OCI-LY3 (cell line): ENCODE measurements around the gene BBS12.

Source experiments
- H2AFZ ChIP-seq: fragments of 200-600, 300-600 bp; shearing (Covaris generic); 2 replicates; pipeline ENCODE4 v1.6.0; 2014; ENCODE audit warnings: antibody characterized with exemption, low read depth, low read length
- H3K27ac ChIP-seq: fragments of 200-600, 300-600 bp; sonication (generic); 2 replicates; pipeline ENCODE4 v1.5.1; 2014; ENCODE audit warnings: mild to moderate bottlenecking, low read length, moderate library complexity, mixed read lengths
- H3K27me3 ChIP-seq: fragments of 200-600, 300-600 bp; sonication (generic); 2 replicates; pipeline ENCODE4 v1.6.1; 2014; ENCODE audit warnings: low read depth, low read length, mixed read lengths
- H3K36me3 ChIP-seq: fragments of 200-600, 300-600 bp; sonication (generic); replicated peaks from 2 replicates; pipeline ENCODE3; 2014; ENCODE audit warnings: low read depth, low read length, mixed read lengths
- H3K4me1 ChIP-seq: fragments of 300-600, 200-600 bp; sonication (generic); 2 replicates; pipeline ENCODE4 v1.6.1; 2014; ENCODE audit warnings: low read length, mixed read lengths
- H3K4me2 ChIP-seq: fragments of 200-600, 300-600 bp; sonication (generic); 2 replicates; pipeline ENCODE4 v1.6.1; 2014; ENCODE audit warnings: low read length, mixed read lengths
- H3K4me3 ChIP-seq: fragments of 300-600, 200-600 bp; sonication (generic); 2 replicates; pipeline ENCODE4 v1.5.1; 2014; ENCODE audit warnings: antibody characterized with exemption, mild to moderate bottlenecking, low read length, moderate library complexity
- H3K79me2 ChIP-seq: fragments of 300-600, 200-600 bp; shearing (Covaris generic); 2 replicates; pipeline ENCODE4 v1.6.1; 2014; ENCODE audit warnings: mild to moderate bottlenecking, low read length, mixed read lengths
- H3K9ac ChIP-seq: fragments of 300-600, 200-600 bp; shearing (Covaris generic); 2 replicates; pipeline ENCODE4 v1.6.0; 2014; ENCODE audit warnings: mild to moderate bottlenecking, low read length, moderate library complexity
- H3K9me3 ChIP-seq: fragments of 200-600, 300-600 bp; shearing (Covaris generic); 2 replicates; pipeline ENCODE4 v1.6.1; 2014; ENCODE audit warnings: low read length, mixed read lengths; ENCODE audit not compliant: insufficient read depth
- H4K20me1 ChIP-seq: fragments of 200-600, 300-600 bp; sonication (generic); 2 replicates; pipeline ENCODE4 v1.6.1; 2016; ENCODE audit warnings: low read length, mixed read lengths; ENCODE audit not compliant: insufficient read depth
- EZH2phosphoT487 ChIP-seq: fragments of 200-600 bp; shearing (Covaris generic); IDR thresholded peaks from 2 replicates; pipeline ENCODE4 v1.6.1; 2018; ENCODE audit warnings: antibody characterized with exemption, mixed run types, low read depth
- TF ChIP-seq, protein P1 (sequence below): fragments of 200-600, 300-600 bp; sonication (generic); IDR thresholded peaks from 2 replicates; pipeline ENCODE4 v1.5.1; 2014; ENCODE audit warnings: antibody characterized with exemption, low read length, low read depth

Gene BBS12

DNA sequence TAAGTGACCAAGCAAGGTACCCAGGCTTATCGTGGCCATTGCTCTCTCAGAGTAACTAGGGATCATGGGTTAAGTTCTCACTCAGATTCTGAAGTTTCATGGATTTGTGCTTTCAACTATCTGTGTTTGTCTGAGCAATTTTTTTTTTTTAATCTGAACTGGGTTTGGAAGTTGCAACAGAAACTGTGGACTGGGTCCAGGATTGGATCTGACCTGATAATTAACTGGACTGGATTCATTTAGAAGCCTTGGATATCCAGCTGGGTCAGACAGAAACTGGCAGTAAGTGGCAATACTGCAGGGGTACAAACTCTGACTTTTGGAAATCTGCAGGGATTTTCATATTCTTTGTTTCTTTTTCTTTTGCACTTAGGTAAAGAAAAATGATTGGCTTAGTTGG is 55.4 kb downstream of the BBS12 start:
- TF ChIP-seq, protein P1, sequence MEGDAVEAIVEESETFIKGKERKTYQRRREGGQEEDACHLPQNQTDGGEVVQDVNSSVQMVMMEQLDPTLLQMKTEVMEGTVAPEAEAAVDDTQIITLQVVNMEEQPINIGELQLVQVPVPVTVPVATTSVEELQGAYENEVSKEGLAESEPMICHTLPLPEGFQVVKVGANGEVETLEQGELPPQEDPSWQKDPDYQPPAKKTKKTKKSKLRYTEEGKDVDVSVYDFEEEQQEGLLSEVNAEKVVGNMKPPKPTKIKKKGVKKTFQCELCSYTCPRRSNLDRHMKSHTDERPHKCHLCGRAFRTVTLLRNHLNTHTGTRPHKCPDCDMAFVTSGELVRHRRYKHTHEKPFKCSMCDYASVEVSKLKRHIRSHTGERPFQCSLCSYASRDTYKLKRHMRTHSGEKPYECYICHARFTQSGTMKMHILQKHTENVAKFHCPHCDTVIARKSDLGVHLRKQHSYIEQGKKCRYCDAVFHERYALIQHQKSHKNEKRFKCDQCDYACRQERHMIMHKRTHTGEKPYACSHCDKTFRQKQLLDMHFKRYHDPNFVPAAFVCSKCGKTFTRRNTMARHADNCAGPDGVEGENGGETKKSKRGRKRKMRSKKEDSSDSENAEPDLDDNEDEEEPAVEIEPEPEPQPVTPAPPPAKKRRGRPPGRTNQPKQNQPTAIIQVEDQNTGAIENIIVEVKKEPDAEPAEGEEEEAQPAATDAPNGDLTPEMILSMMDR, result no peak
- TF ChIP-seq EZH2phosphoT487, result no peak
- Histone ChIP-seq H3K36me3 (no peaks in the 10 kb centered on the region), H3K9me3 (no peaks in the 10 kb centered on the region), H3K4me2 (no peak overlapping the region), H3K4me1 (peaks cover 21% of the 10 kb centered on the region), H3K27me3 (no peaks in the 10 kb centered on the region), H2AFZ (no peak overlapping the region), H3K4me3 (no peak overlapping the region), H3K27ac (no peak overlapping the region), H3K79me2 (no peaks in the 10 kb centered on the region), H4K20me1 (no peaks in the 10 kb centered on the region), H3K9ac (no peak overlapping the region)

DNA sequence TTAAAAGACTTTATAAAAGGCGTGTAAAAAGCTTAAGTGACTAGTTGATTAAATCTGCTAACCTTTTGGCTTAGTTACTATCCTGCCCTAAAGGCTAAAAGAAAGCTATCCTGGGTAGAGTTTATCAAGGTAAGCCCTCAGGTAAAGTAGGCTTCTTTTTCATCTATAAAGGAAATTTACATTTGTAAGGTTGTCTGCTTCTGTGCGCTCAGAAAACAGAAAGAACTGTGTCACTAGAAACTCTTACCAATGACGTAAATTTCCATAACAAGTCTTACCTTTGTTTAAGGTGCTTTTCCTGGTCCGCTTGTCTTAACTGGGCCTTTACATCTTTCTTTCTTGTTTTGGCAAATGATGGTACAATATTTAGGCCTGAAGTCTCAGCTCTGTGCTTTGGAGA is 56.4 kb downstream of the BBS12 start:
- Histone ChIP-seq H3K9ac (no peak overlapping the region), H3K4me3 (no peak overlapping the region), H3K4me2 (no peak overlapping the region), H3K27ac (no peak overlapping the region), H3K27me3 (no peaks in the 10 kb centered on the region), H3K4me1 (peaks cover 17% of the 10 kb centered on the region), H2AFZ (no peak overlapping the region), H3K9me3 (no peaks in the 10 kb centered on the region), H4K20me1 (no peaks in the 10 kb centered on the region), H3K79me2 (no peaks in the 10 kb centered on the region), H3K36me3 (no peaks in the 10 kb centered on the region)
- TF ChIP-seq, protein P1, result no peak
- TF ChIP-seq EZH2phosphoT487, result no peak

DNA sequence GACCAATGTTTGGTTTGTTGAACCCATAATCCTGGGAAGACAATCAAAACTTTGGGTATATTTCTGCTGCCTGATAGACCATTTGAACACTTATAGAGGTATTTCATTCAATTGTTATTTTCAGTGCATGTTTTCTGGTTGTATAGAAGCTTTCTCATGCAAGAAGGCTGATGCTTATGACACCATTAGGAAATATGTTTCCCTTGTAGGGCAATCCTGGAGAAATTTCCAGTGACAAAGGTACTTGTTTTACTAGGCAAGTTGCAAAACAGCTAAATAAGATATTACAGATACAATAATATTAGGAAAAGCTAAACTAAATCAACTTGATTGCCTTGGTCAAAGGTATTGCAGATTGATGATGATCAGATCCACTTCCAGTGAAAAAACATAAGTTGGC is 61.3 kb downstream of the BBS12 start:
- H3K4me2 ChIP-seq, result no peak overlapping the region
- H3K27ac ChIP-seq, result no peak overlapping the region
- no peak overlapping the region for H3K4me3 ChIP-seq
- H3K36me3 ChIP-seq, result no peaks in the 10 kb centered on the region
- peaks cover 11% of the 10 kb centered on the region for H3K4me1 ChIP-seq
- H3K9me3 ChIP-seq, result no peaks in the 10 kb centered on the region
- no peak overlapping the region for H2AFZ ChIP-seq
- no peaks in the 10 kb centered on the region for H3K27me3 ChIP-seq
- TF ChIP-seq, protein P1, result no peak
- TF ChIP-seq EZH2phosphoT487, result no peak
- H3K9ac ChIP-seq, result no peak overlapping the region
- no peaks in the 10 kb centered on the region for H3K79me2 ChIP-seq
- no peaks in the 10 kb centered on the region for H4K20me1 ChIP-seq
